HG03060 (cell line): ENCODE measurements around the gene L3MBTL4.
"Not testable (repeated sequence)": the region's sequence is repeated elsewhere in the genome, so short reads cannot be mapped to it uniquely, and the experiment has no call there.

Experiments
- ATAC-seq: cut with Tn5 transposase; IDR thresholded peaks from one replicate; pipeline ENCODE4 v1.9.1; 2021; ENCODE audit warnings: low read depth, moderate number of reproducible peaks; ENCODE audit not compliant: unreplicated experiment

The L3MBTL4 gene

GRCh38 chr18:6315517-6316331 lies 99.0 kb downstream of the L3MBTL4 start:
- no peak for ATAC-seq

GRCh38 chr18:6313415-6313814 lies 101.3 kb downstream of the L3MBTL4 start:
- ATAC-seq, result no peak

- no peak for ATAC-seq
These were observed 103.1 kb downstream of the L3MBTL4 start for GRCh38 chr18:6311456-6312215.

- no peak for ATAC-seq
These were observed 104.0 kb downstream of the L3MBTL4 start for GRCh38 chr18:6310714-6311113.

- no peak for ATAC-seq
These were observed 116.8 kb downstream of the L3MBTL4 start for GRCh38 chr18:6297875-6298274.

GRCh38 chr18:6294148-6294784 lies 120.4 kb downstream of the L3MBTL4 start:
- no peak for ATAC-seq

GRCh38 chr18:6289843-6290242 lies 124.9 kb downstream of the L3MBTL4 start:
- ATAC-seq, result no peak

- no peak for ATAC-seq
These were observed 128.1 kb downstream of the L3MBTL4 start for GRCh38 chr18:6286585-6286984.

GRCh38 chr18:6284761-6285160 lies 129.9 kb downstream of the L3MBTL4 start:
- ATAC-seq, result no peak

- ATAC-seq, result no peak
These were observed 130.4 kb downstream of the L3MBTL4 start for GRCh38 chr18:6284300-6284699.

GRCh38 chr18:6281874-6282273 lies 132.8 kb downstream of the L3MBTL4 start:
- ATAC-seq, result no peak

GRCh38 chr18:6280211-6280743 lies 134.4 kb downstream of the L3MBTL4 start:
- ATAC-seq, result no peak

- no peak for ATAC-seq
These were observed 135.4 kb downstream of the L3MBTL4 start for GRCh38 chr18:6279308-6279707.

GRCh38 chr18:6273423-6273822 lies 141.3 kb downstream of the L3MBTL4 start:
- ATAC-seq, result no peak

GRCh38 chr18:6272144-6272543 lies 142.6 kb downstream of the L3MBTL4 start:
- not testable (repeated sequence) for ATAC-seq

- no peak for ATAC-seq
These were observed 143.1 kb downstream of the L3MBTL4 start for GRCh38 chr18:6271585-6271984.

GRCh38 chr18:6270771-6271216 lies 143.9 kb downstream of the L3MBTL4 start:
- peak; percentile 80 for ATAC-seq

- ATAC-seq, result no peak
These were observed 144.9 kb downstream of the L3MBTL4 start for GRCh38 chr18:6269660-6270332.

- no peak for ATAC-seq
These were observed 148.5 kb downstream of the L3MBTL4 start for GRCh38 chr18:6266212-6266611.

- ATAC-seq, result no peak
These were observed 152.8 kb downstream of the L3MBTL4 start for GRCh38 chr18:6261938-6262337.
